A172 (cell line): Measurements from ENCODE around the gene WNT9A. TPM values are rescaled to one million over a fixed set of nuclear protein-coding genes. Genes with fewer than 3 reads are reported as not detected.

Experiments
- DNase-seq: peaks from one replicate; pipeline ENCODE4 v3.0.0-alpha.2; 2015; ENCODE audit warnings: low spot score
- total RNA-seq: library from RNA; depleted of rRNA; stranded (reverse); fragments of >200 nt; shearing (Covaris generic); gene quantifications from 2 replicates; pipeline ENCODE4 v1.2.3, GENCODE V29; 2014

Gene WNT9A
- total RNA-seq, 1 experiment from 2014 or later = 23.7 TPM

GRCh38 chr1:227898502-227899140 lies 49.1 kb downstream of the WNT9A start:
- DNase-seq = no peak

GRCh38 chr1:227897704-227898438 lies 49.9 kb downstream of the WNT9A start:
- DNase-seq = no peak

GRCh38 chr1:227896710-227897655 lies 50.7 kb downstream of the WNT9A start:
- DNase-seq = no peak

- peak; percentile 53 for DNase-seq
Measured at GRCh38 chr1:227895828-227896685, 51.7 kb downstream of the WNT9A start.

GRCh38 chr1:227894831-227895451 lies 52.8 kb downstream of the WNT9A start:
- DNase-seq = no peak

GRCh38 chr1:227893949-227894721 lies 53.6 kb downstream of the WNT9A start:
- no peak for DNase-seq

- DNase-seq = no peak
Measured at GRCh38 chr1:227893300-227893948, 54.3 kb downstream of the WNT9A start.

- DNase-seq = peak; percentile 76
Measured at GRCh38 chr1:227892489-227893299, 55.0 kb downstream of the WNT9A start.

- no peak for DNase-seq
Measured at GRCh38 chr1:227891955-227892488, 55.7 kb downstream of the WNT9A start.

GRCh38 chr1:227891223-227891954 lies 56.3 kb downstream of the WNT9A start:
- DNase-seq = peak; percentile 68

GRCh38 chr1:227890451-227891222 lies 57.1 kb downstream of the WNT9A start:
- DNase-seq = no peak

GRCh38 chr1:227889863-227890405 lies 57.8 kb downstream of the WNT9A start:
- no peak for DNase-seq

GRCh38 chr1:227889047-227889862 lies 58.5 kb downstream of the WNT9A start:
- DNase-seq = no peak

GRCh38 chr1:227888404-227889046 lies 59.2 kb downstream of the WNT9A start:
- DNase-seq = no peak
